BLaER1 (cell line): Measurements from ENCODE around the gene PGBD5.

Experiments used
- H3K27ac ChIP-seq: shearing (Covaris generic); formaldehyde crosslinking; 2 replicates; pipeline ENCODE4 v1.8.1; 2022
- H3K27me3 ChIP-seq: shearing (Covaris generic); formaldehyde crosslinking; 2 replicates; pipeline ENCODE4 v1.8.1; 2022
- H3K36me3 ChIP-seq: shearing (Covaris generic); formaldehyde crosslinking; 2 replicates; pipeline ENCODE4 v1.8.1; 2022
- H3K4me1 ChIP-seq: shearing (Covaris generic); formaldehyde crosslinking; 2 replicates; pipeline ENCODE4 v1.8.1; 2022
- H3K4me2 ChIP-seq: shearing (Covaris generic); formaldehyde crosslinking; 2 replicates; pipeline ENCODE4 v1.8.1; 2022
- H3K4me3 ChIP-seq: shearing (Covaris generic); formaldehyde crosslinking; 2 replicates; pipeline ENCODE4 v1.8.1; 2022
- H3K9ac ChIP-seq: shearing (Covaris generic); formaldehyde crosslinking; 2 replicates; pipeline ENCODE4 v1.8.1; 2022
- H3K9me3 ChIP-seq: shearing (Covaris generic); formaldehyde crosslinking; 2 replicates; pipeline ENCODE4 v1.8.1; 2022
- H4K20me1 ChIP-seq: shearing (Covaris generic); formaldehyde crosslinking; 2 replicates; pipeline ENCODE4 v1.8.1; 2022
- Cebpa-rat ChIP-seq: shearing (Covaris generic); IDR thresholded peaks from 2 replicates; pipeline ENCODE4 v1.8.1; 2022

PGBD5 gene

GRCh38 chr1:230303822-230304221 lies 122.3 kb downstream of the PGBD5 start:
- H3K4me1 ChIP-seq = peaks cover 36% of the 10 kb centered on the region
- H3K4me2 ChIP-seq = no peak overlapping the region
- peaks cover 25% of the 10 kb centered on the region; the same call in 1 of the 2 replicates for H3K27me3 ChIP-seq
- no peaks in the 10 kb centered on the region for H3K9me3 ChIP-seq
- no peaks in the 10 kb centered on the region for H3K36me3 ChIP-seq
- TF ChIP-seq Cebpa-rat = no peak
- H4K20me1 ChIP-seq = no peaks in the 10 kb centered on the region
- H3K4me3 ChIP-seq = no peak overlapping the region
- H3K27ac ChIP-seq = no peak overlapping the region
- H3K9ac ChIP-seq = no peak overlapping the region

DNA sequence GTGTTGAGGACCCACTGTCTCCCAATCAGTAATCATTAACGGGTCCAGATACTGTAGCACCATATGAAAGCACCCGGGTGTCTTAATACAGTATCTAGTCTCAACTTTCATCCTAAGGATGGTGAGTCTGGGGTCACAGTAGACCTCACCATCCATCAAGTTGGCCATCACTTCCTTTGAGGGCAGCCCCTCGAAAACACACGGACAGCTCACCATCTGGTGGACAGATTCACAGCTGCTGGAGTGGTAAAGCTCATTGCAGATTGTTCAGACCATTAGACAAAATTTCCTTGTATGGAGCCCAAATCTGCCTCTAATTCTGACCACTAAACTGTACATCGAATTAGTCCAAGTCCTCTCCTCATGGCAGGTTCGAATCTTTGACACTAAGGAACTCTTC lies 123.1 kb downstream of the PGBD5 start:
- no peaks in the 10 kb centered on the region for H3K36me3 ChIP-seq
- H3K27me3 ChIP-seq = peaks cover 25% of the 10 kb centered on the region; the same call in 1 of the 2 replicates
- H3K4me2 ChIP-seq = no peak overlapping the region
- no peak overlapping the region for H3K27ac ChIP-seq
- no peaks in the 10 kb centered on the region for H3K9me3 ChIP-seq
- no peaks in the 10 kb centered on the region for H4K20me1 ChIP-seq
- no peak overlapping the region for H3K9ac ChIP-seq
- TF ChIP-seq Cebpa-rat = no peak
- no peak overlapping the region for H3K4me3 ChIP-seq
- H3K4me1 ChIP-seq = peaks cover 36% of the 10 kb centered on the region

DNA sequence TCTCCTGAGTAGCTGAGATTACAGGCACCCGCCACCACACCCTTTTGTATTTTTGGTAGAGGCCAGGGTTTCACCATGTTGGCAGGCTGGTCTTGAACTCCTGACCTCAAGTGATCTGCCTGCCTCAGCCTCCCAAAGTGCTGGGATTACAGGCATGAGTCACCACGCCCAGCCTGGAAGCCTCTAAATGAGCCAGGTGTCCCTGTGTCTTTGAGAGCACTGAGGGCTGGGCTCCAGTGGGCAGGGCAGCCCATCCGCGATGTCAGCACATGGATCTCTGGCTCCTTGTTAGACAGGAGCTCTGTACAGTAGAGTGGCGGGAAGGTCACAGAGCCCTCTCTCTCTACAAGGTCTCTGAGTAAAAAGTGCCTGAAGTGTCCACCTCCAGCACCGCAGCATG lies 124.3 kb downstream of the PGBD5 start:
- Histone ChIP-seq H3K27me3 (peaks cover 25% of the 10 kb centered on the region; the same call in 1 of the 2 replicates), H4K20me1 (no peaks in the 10 kb centered on the region), H3K27ac (no peak overlapping the region), H3K36me3 (no peaks in the 10 kb centered on the region), H3K4me2 (peak overlapping the region; percentile 76), H3K9me3 (no peaks in the 10 kb centered on the region), H3K9ac (no peak overlapping the region), H3K4me1 (peaks cover 30% of the 10 kb centered on the region), H3K4me3 (no peak overlapping the region)
- TF ChIP-seq Cebpa-rat = no peak

GRCh38 chr1:230301322-230301721 lies 124.8 kb downstream of the PGBD5 start:
- Histone ChIP-seq H3K4me3 (no peak overlapping the region), H3K27me3 (peaks cover 25% of the 10 kb centered on the region; the same call in 1 of the 2 replicates), H3K9me3 (no peaks in the 10 kb centered on the region), H3K4me2 (peak overlapping the region; percentile 76), H4K20me1 (no peaks in the 10 kb centered on the region), H3K4me1 (peaks cover 30% of the 10 kb centered on the region), H3K27ac (no peak overlapping the region), H3K9ac (no peak overlapping the region; the same call in 1 of the 2 replicates), H3K36me3 (no peaks in the 10 kb centered on the region)
- TF ChIP-seq Cebpa-rat = no peak

DNA sequence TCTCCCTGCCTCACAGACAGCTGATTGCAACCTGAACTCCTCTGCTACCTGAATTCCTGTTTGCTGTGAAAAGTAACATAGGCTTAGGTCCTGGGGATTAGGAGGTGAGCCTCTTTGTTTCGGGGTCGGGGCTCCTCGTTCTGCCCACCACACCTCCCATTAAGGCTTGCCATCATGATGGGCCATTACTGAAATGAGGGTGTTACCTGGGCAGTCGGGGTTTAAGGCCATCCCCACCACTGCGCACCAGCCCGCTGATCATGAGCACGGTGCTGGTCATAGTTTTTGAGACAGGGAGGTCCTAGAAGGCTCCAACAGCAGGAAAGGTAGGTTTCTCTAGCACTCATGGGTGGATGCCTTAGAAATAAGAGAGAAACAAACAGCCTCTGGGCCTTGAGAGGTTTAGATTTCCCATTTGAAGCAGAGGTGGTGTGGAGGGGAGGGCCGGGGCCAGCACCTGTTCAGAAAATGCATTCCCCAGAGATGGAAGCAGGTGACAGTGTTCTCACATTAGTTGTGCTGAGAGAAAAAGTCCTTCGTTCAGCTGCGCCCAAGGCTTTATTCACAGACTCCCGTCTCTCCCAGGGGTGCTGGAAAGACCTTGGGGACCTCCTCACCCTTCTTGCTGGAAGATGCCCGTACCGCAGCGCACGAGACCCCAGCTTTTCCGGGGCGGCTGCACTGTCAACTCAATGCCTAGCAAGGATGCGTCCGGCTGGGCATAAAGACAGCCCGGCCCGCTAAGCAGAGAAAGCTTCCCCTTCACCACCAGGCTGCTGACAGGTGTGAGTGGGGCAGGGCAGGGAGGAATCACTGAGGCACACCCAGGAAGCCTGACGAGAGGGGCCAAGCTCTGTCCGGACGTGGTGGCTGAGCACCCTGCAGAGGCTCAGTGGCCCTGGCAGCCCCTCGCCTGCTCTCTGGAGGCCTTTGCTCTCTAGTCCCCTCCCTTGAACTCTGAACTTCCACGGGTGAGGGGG lies 125.5 kb downstream of the PGBD5 start:
- Histone ChIP-seq H3K4me3 (no peak overlapping the region), H3K4me2 (peak overlapping the region; percentile 76), H3K27me3 (peaks cover 25% of the 10 kb centered on the region; the same call in 1 of the 2 replicates), H3K9me3 (no peaks in the 10 kb centered on the region), H4K20me1 (no peaks in the 10 kb centered on the region), H3K9ac (no peak overlapping the region; the same call in 1 of the 2 replicates), H3K4me1 (peaks cover 30% of the 10 kb centered on the region), H3K27ac (no peak overlapping the region), H3K36me3 (no peaks in the 10 kb centered on the region)
- no peak for TF ChIP-seq Cebpa-rat

- Histone ChIP-seq H3K9me3 (no peaks in the 10 kb centered on the region), H3K27ac (no peak overlapping the region), H4K20me1 (no peaks in the 10 kb centered on the region), H3K27me3 (peaks cover 25% of the 10 kb centered on the region; the same call in 1 of the 2 replicates), H3K9ac (no peak overlapping the region), H3K4me3 (no peak overlapping the region), H3K4me1 (peaks cover 30% of the 10 kb centered on the region), H3K4me2 (peak overlapping the region; percentile 76), H3K36me3 (no peaks in the 10 kb centered on the region)
- no peak for TF ChIP-seq Cebpa-rat
Measured at GRCh38 chr1:230299191-230300006, 126.7 kb downstream of the PGBD5 start.

DNA sequence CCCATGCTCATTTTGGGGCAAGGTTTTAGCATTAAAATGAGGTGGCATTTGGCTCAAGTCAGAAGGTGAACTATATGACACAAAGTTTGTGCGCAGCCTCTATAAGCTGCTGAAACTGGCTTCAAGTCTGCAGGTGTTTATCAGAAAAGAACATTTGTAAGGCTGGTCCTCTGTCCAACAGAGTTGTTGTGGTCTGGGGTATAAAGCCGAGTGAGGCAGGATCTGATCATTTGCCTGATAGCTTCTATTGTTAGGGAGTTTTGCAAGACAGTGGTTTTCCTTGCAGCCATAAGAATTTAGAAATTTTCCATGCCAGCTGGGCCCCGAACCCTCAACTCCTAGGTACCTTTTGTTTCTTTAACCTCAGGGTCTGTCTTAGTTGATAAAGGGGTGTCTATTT lies 130.8 kb downstream of the PGBD5 start:
- Histone ChIP-seq H3K9ac (no peak overlapping the region), H3K9me3 (no peaks in the 10 kb centered on the region), H3K4me3 (no peak overlapping the region), H3K4me1 (peaks cover 48% of the 10 kb centered on the region), H3K27ac (no peak overlapping the region), H4K20me1 (no peaks in the 10 kb centered on the region), H3K36me3 (no peaks in the 10 kb centered on the region), H3K4me2 (no peak overlapping the region), H3K27me3 (peaks cover 8% of the 10 kb centered on the region; the same call in 1 of the 2 replicates)
- TF ChIP-seq Cebpa-rat = no peak

GRCh38 chr1:230293390-230293700 lies 132.8 kb downstream of the PGBD5 start:
- Histone ChIP-seq H3K4me2 (peak overlapping the region; percentile 88; the same call in 1 of the 2 replicates), H3K9me3 (no peaks in the 10 kb centered on the region), H3K9ac (no peak overlapping the region), H3K4me3 (no peak overlapping the region), H4K20me1 (no peaks in the 10 kb centered on the region), H3K27ac (no peak overlapping the region), H3K4me1 (peaks cover 54% of the 10 kb centered on the region), H3K27me3 (no peaks in the 10 kb centered on the region; the same call in 1 of the 2 replicates), H3K36me3 (no peaks in the 10 kb centered on the region)
- no peak for TF ChIP-seq Cebpa-rat

DNA sequence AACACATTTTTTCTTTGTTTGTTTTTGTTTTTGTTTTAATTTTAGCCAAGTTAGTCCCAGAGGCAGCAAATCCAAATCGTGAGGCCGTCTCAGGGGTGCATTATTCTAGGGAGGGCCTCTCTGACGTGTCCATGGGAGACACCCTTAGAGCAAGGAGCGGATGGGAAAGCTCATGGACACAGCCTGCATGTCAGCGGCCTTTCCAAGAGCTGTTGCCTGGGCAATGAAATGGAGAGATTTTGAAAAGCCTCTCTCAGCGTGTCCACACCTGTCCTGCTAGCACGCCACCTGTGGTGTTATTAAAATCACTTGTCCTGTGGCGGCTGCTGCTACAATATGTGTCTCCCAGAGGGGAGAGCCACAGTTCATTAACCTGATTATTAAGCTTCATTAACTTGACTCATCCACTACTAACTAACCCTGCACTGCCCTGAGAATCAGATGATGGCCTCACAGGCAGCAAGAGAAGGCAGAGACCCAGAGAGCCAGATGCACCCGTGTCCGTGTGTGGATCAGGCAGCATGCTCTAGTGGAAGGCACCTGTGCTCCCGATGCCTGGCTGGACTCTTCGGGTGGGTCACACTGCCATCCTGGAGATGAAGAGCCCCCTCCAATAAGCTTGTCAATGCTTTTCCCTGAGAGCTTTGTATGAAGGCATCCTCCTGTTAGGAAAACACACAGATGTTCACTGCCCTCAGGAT lies 133.3 kb downstream of the PGBD5 start:
- Histone ChIP-seq H3K9ac (no peak overlapping the region), H3K27ac (no peak overlapping the region), H3K4me2 (peak overlapping the region; percentile 88), H3K4me1 (peaks cover 59% of the 10 kb centered on the region), H3K4me3 (no peak overlapping the region), H3K27me3 (no peaks in the 10 kb centered on the region; the same call in 1 of the 2 replicates), H4K20me1 (no peaks in the 10 kb centered on the region), H3K36me3 (no peaks in the 10 kb centered on the region), H3K9me3 (no peaks in the 10 kb centered on the region)
- no peak for TF ChIP-seq Cebpa-rat
